GM13976 (cell line): ENCODE results near the gene LRRD1.

Source experiments
- DNase-seq: peaks from one replicate; pipeline ENCODE4 v3.0.0; 2012; ENCODE audit warnings: low spot score
- in situ Hi-C: fragments of 300-500 bp; cut with MboI; formaldehyde crosslinking; loops from one replicate; pipeline ENCODE4 v1.12.0; 2022; ENCODE audit warnings: low sequenced_read_pairs, mixed read lengths, inconsistent platforms; ENCODE audit not compliant: unreplicated experiment
- TF ChIP-seq, protein P1 (sequence below): IDR thresholded peaks from 2 replicates; pipeline ENCODE4 v1.5.1; 2012; ENCODE audit warnings: borderline replicate concordance, mild to moderate bottlenecking; ENCODE audit not compliant: insufficient read depth; ENCODE audit errors: extremely low read depth, missing control alignments, control extremely low read depth

The LRRD1 gene

DNA sequence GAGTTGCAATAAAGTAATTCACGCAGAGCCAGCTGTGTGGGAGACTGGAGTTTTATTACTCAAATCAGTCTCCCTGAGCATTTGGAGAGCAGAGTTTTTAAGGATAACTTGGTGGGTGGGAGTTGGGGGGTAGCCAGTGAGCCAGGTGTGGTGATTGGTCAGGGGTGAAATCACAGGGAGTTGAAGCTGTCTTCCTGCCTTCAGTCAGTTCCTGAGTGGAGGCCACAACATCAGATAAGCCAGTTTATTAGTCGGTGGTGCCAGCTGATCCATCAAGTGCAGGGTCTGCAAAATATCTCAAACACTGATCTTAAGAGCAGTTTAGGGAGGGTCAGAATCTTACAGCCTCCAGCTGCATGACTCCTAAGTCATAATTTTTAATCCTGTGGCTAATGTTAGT is 41.4 kb downstream of the LRRD1 start:
- TF ChIP-seq, protein P1, sequence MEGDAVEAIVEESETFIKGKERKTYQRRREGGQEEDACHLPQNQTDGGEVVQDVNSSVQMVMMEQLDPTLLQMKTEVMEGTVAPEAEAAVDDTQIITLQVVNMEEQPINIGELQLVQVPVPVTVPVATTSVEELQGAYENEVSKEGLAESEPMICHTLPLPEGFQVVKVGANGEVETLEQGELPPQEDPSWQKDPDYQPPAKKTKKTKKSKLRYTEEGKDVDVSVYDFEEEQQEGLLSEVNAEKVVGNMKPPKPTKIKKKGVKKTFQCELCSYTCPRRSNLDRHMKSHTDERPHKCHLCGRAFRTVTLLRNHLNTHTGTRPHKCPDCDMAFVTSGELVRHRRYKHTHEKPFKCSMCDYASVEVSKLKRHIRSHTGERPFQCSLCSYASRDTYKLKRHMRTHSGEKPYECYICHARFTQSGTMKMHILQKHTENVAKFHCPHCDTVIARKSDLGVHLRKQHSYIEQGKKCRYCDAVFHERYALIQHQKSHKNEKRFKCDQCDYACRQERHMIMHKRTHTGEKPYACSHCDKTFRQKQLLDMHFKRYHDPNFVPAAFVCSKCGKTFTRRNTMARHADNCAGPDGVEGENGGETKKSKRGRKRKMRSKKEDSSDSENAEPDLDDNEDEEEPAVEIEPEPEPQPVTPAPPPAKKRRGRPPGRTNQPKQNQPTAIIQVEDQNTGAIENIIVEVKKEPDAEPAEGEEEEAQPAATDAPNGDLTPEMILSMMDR, result no peak
- DNase-seq, result no peak
- in situ Hi-C loops, result no loop called here

DNA sequence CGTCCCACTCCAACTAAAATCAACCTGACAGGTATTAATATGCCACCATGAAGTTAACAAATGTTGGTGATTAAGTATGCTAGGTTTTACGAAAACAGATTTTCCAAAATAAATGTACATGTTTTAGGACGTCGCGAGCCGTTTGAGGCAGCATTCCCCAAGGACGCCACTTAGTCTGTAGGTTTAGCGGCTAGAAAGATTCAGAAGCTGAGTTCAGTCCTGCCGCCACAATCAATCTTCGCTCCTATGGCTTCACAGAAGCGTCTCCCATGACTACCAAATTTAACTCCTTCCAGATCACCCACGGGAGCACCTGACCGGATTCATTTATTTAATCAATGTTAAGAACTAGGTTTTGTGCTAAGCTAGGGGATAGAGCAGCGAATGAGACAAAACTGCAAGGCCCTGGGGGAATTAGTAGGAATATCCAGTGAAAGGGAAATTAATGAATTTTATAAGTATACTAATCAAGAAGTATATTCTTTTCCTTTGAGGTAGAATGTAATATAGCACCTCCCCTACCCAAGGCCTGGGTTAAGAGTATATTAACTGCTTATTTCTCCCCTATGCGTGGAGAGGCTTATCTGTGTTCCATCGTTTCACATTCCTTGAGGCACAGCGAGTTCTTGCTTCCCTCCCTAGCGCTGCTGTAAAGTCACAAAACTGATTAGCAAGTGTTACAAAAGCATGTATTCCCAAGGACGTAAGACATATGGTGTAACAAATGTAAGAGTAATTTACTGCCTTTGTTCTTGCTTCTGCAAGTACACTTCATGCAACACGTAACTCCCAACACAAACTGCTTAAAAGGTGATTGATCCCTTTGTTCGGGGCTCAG is 43.7 kb downstream of the LRRD1 start:
- peak; percentile 27 for DNase-seq

DNA sequence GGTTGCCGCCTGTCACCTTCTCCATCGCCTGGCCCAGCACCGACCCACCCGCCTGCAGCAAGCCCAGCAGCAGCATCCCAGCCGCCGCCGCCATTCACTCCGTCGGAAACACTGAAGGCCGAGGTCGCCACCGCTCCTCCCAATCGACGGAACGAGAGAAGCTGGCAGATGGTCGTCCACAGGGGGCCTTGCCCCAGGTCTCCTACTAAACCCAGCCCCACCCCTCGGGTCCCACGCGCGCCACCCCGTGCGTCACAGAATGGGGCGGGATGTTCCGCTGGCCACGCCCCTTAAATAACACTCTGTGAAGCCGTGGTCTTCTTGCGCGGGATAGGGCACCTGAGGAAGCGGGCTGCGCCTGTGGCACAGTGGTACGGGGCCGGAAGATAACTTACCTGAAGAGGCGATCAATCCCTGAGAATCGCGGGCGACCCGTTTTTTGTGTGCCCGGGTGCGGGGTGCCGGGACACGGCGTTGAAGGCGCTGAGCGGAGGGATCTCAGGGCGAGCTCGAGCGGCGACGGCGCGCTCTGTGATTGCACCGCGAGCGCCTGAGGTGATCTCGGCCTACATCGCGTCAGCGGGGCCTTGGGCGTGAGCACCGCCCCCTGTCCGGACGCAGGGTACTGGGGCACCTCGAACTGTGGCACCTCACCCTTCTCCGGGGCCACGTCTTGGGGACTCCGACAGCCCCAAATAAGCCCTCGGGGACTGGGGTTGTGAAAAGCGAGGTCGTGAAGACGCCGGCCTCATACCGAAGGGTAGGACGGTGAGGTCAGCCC is 44.5 kb downstream of the LRRD1 start, which contains the start of gene CYP51A1:
Gene CYP51A1 (minus strand): TSS at position 207 of the 781 bp plus-strand sequence. CDS start 113 bp downstream, at position 94.
- peak; percentile 93 for DNase-seq
- TF ChIP-seq, protein P1, result no peak
- in situ Hi-C loops, result no loop called here

More for the DNA sequence above, 43.7 kb downstream of the LRRD1 start:
- TF ChIP-seq, protein P1, result no peak
- in situ Hi-C loops, result no loop called here

DNA sequence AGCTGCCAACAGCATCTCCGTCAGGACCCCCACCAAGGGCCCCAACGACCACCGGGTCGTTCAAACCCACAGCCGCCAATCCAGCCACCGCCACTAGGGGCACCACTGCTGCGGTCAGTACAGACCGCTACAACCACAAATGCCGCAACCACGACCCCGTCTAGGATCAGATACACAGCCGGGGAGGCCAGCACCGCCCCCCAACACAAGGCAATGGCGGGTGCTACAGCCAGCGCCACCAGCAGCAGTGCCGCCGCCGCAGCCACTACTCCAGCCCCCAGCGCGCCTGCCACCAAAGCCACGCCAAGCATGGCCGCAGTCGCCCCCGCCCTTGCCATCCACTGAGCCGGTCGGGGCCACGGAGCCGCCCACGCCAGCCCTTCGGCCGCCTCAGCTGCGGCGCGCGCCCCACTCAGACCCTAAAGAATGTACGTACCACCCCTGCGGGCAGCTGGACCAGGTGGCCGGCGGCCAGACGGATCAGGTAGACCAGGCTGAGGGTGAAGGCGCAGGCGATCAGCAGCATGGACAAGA is 45.1 kb downstream of the LRRD1 start:
- in situ Hi-C loops, result no loop called here
- TF ChIP-seq, protein P1, result peak; percentile 66
- DNase-seq, result peak; percentile 63

DNA sequence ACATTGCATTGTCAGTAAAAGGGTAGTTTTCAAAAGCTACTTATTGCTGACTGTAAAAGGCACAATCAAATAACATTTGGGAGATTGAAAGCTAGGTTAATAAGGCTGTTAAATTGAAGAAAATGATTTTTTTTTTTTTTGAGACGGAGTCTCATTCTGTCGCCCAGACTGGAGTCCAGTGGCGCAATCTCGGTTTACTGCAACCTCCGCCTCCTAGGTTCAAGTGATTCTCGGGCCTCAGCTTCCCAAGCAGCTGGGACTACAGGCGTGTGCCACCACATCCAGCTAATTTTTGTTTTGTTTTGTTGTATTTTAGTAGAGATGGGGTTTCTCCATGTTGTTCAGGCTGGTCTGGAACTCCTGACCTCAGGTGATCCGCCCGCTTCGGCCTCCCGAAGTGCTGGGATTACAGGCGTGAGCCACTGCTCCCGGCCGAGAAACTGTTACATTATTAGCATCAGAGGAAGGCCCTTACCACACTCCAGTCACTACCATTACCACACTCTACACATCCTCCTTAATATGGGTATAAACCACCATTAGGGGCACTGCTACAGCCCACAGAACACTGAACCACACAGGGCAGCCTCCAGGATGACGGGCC is 45.7 kb downstream of the LRRD1 start:
- no peak for DNase-seq
- TF ChIP-seq, protein P1, result no peak
- in situ Hi-C loops, result no loop called here

DNA sequence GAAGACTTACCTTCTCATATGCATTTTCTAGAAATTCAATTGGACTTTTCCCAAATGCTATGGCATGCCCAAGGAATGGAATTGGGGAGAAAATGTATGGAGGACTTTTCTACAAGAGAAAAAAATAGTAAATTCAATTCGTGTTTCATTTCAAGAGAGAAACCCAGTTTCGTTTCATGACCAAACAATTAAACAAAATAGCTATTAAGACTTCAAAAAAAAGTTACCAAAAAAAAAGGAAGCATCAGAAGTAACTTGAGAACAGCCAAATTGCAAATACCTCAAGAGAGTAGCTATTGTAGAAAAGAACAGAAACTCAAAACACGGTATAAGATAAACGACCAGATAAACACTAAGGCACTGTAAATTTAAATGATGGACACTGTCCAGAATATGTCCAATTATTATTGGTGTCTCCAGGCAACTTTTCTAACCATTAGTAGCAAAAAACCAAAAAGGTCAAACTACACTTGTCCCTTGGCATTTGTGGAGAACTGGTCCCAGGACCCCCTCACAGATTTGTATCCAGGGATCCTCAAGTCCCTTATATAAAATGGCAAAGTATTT is 47.1 kb downstream of the LRRD1 start:
- TF ChIP-seq, protein P1, result no peak
- in situ Hi-C loops, result no loop called here
- no peak for DNase-seq
